ENCODE measurements around the gene PIGS. TPM values are rescaled to one million over a fixed set of nuclear protein-coding genes. Genes with fewer than 3 reads are reported as not detected.

Gene PIGS
- polyA plus RNA-seq, 1 of the 3 experiments (the other 2 are of a cell fraction), result 78.5 TPM

DNA sequence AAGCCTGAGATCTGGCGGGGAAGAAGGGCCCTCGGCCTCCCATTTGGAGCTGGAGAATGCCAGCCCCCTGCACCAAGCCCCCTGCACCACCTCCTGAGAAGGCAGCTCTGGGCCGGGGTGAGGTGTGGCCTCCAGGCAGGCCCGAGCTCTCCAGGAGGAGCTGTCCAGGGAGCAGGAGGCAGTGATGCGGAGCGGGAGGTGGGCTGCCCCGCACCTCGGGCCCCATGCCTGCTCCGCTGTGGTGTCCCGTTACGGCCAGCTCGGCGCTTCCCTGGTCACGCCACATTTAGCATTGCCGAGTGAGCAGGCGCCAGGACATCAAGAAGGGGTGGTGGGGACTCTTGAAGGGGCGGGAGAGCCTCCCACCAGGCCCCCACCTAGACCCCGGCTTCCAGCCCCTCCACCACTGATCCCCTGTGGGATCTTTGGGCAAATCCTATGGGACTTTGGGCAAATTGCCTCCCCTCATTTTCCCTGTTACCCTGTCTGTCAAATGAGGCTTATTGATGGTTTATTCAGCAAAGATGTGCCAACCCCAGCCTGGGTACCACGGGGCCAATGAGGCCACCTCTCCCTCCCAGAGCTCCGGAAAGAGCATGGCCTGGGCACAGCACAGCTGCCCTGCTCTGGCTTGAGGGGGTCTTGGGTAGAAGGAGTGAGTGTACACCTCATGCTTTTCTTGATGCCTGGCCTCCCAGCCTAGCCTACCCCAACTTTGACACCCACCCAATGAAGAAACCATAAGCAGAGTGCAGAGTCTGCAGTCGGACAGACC, 49.8 kb downstream of the PIGS start (continued):
- no peak for TF ChIP-seq FOXM1 (IDR thresholded peaks at IDR 0.05; ENCODE audit: low read depth)
- no peak for TF ChIP-seq TEAD4 (IDR thresholded peaks at IDR 0.05; ENCODE audit: borderline replicate concordance, insufficient read depth)
- no peak for TF ChIP-seq JUND (IDR thresholded peaks at IDR 0.05)

DNA sequence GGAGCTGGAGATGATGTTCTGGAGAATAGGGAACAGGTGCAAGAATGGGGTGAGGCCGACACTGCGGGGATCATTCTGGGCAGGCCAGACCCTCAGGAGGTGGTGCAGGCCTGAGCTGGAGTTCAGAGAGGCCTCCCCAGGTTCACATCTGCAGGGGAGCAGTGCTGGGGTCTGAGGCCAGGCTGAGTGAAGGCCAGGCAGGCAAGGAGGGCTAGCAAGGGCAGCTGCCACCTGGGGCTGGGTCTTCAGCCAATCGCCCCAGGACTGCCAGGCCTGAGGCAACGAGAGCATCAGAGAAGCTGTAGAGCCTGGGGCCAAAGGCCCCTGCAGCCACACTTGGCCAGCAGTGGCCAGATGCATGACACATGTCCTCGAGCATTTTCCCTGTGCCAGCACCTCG, 50.6 kb downstream of the PIGS start:
- POLR2A ChIA-PET, result no interaction called here
- Histone ChIP-seq H3F3A (replicated peaks; ENCODE audit: insufficient read depth) (no peaks in the 10 kb centered on the region), H3K9me3 (no peaks in the 10 kb centered on the region), H3K4me3 (ENCODE audit: low read depth in 2 of 2, low read length in 1 of 2) (no peak overlapping the region), H3K27ac (ENCODE audit: low read depth in 2 of 2, low read length in 1 of 2) (no peak overlapping the region), H2AFZ (ENCODE audit: low read depth) (no peak overlapping the region), H3K36me3 (replicated peaks in 1 of 2; ENCODE audit: control insufficient read depth in 1 of 2, insufficient read depth in 2 of 2, low read length in 1 of 2) (no peaks in the 10 kb centered on the region), H4K20me1 (ENCODE audit: insufficient read depth) (no peaks in the 10 kb centered on the region), H3K79me2 (ENCODE audit: insufficient read depth) (no peaks in the 10 kb centered on the region), H3K27me3 (ENCODE audit: insufficient read depth) (no peaks in the 10 kb centered on the region), H3K4me1 (ENCODE audit: control insufficient read depth in 1 of 2, insufficient read depth in 2 of 2, low read depth in 1 of 2, low read length in 1 of 2) (no peaks in the 10 kb centered on the region), H3K4me2 (no peak overlapping the region), H3K9me2 (no peaks in the 10 kb centered on the region), H3K9ac (no peak overlapping the region)
- 71% methylated on average over 2 of the region's 6 CpGs for WGBS (ENCODE audit: low lambda C conversion rate)
- no peak for TF ChIP-seq EP300 (IDR thresholded peaks at IDR 0.05; ENCODE audit: borderline replicate concordance in 1 of 2, low read depth in 1 of 2, low read length in 1 of 2)
- TF ChIP-seq, protein P1, sequence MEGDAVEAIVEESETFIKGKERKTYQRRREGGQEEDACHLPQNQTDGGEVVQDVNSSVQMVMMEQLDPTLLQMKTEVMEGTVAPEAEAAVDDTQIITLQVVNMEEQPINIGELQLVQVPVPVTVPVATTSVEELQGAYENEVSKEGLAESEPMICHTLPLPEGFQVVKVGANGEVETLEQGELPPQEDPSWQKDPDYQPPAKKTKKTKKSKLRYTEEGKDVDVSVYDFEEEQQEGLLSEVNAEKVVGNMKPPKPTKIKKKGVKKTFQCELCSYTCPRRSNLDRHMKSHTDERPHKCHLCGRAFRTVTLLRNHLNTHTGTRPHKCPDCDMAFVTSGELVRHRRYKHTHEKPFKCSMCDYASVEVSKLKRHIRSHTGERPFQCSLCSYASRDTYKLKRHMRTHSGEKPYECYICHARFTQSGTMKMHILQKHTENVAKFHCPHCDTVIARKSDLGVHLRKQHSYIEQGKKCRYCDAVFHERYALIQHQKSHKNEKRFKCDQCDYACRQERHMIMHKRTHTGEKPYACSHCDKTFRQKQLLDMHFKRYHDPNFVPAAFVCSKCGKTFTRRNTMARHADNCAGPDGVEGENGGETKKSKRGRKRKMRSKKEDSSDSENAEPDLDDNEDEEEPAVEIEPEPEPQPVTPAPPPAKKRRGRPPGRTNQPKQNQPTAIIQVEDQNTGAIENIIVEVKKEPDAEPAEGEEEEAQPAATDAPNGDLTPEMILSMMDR (IDR thresholded peaks at IDR 0.05), result no peak
- DNase-seq, result no peak
- CTCF ChIA-PET, result interaction anchor here (1.1 to 2.9 kb wide), 6 partner anchors 15 to 28 kb away, joined by 3 to 14 read pairs (median 4); no protein-coding TSS in a partner anchor

DNA sequence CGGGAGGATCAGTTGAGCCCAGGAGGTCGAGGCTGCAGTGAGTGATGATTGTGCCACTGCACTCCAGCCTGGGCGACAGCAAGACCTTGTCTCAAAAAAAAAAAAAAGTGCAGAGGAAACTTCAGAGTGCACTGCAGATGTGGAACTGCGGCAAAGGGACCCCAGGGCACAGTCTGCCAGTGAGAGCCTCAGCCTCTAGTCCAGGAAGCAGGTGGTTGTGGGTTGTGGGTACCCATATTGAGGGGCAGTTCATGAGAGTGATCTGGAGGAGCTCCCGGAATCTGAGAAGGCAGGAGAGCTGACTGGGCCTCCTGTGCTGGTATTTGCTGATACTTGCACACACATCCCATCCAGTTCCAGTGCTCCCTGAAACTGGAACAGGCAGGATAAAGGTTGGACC, 52.1 kb downstream of the PIGS start:
- Histone ChIP-seq H3K79me2 (ENCODE audit: insufficient read depth) (no peaks in the 10 kb centered on the region), H3F3A (replicated peaks; ENCODE audit: insufficient read depth) (no peaks in the 10 kb centered on the region), H3K27ac (ENCODE audit: low read depth in 2 of 2, low read length in 1 of 2) (no peak overlapping the region), H3K36me3 (replicated peaks in 1 of 2; ENCODE audit: control insufficient read depth in 1 of 2, insufficient read depth in 2 of 2, low read length in 1 of 2) (no peaks in the 10 kb centered on the region), H3K9ac (no peak overlapping the region), H3K9me2 (no peaks in the 10 kb centered on the region), H3K4me1 (ENCODE audit: control insufficient read depth in 1 of 2, insufficient read depth in 2 of 2, low read depth in 1 of 2, low read length in 1 of 2) (no peaks in the 10 kb centered on the region), H3K4me2 (no peak overlapping the region), H2AFZ (ENCODE audit: low read depth) (no peak overlapping the region), H3K9me3 (no peaks in the 10 kb centered on the region), H3K27me3 (ENCODE audit: insufficient read depth) (peaks cover 7% of the 10 kb centered on the region; the same call in 1 of the 2 replicates), H3K4me3 (ENCODE audit: low read depth in 2 of 2, low read length in 1 of 2) (no peak overlapping the region), H4K20me1 (ENCODE audit: insufficient read depth) (no peaks in the 10 kb centered on the region)
- no peak for DNase-seq
- WGBS (ENCODE audit: low lambda C conversion rate), result 36% methylated on average over 5 of the region's 5 CpGs
- TF ChIP-seq, protein P1 (IDR thresholded peaks at IDR 0.05), result no peak
- ChIA-PET POLR2A (no interaction called here), CTCF (interaction anchor here (1.0 to 2.9 kb wide), 4 partner anchors 9 to 29 kb away, joined by 3 to 14 read pairs (median 4); no protein-coding TSS in a partner anchor)

Data from SK-N-SH (cell line).